DOHH2 (cell line): Measurements from ENCODE around the gene MISP.

Experiments used
- H3F3A ChIP-seq: fragments of 200-600 bp; sonication (generic), shearing (Covaris generic); 2 replicates; pipeline ENCODE4 v1.6.0; 2016; ENCODE audit warnings: antibody characterized with exemption, mild to moderate bottlenecking; ENCODE audit not compliant: control insufficient read depth, insufficient read depth
- H3K27ac ChIP-seq: fragments of 200-600 bp; sonication (generic); 2 replicates; pipeline ENCODE4 v1.5.1; 2014; ENCODE audit warnings: low read depth, mild to moderate bottlenecking, low read length, moderate library complexity
- H3K27me3 ChIP-seq: fragments of 200-600 bp; sonication (generic); 2 replicates; pipeline ENCODE4 v1.6.1; 2014; ENCODE audit warnings: mild to moderate bottlenecking, low read length, mixed read lengths; ENCODE audit not compliant: control insufficient read depth
- H3K36me3 ChIP-seq: fragments of 200-600 bp; sonication (generic); 2 replicates; pipeline ENCODE4 v1.6.1; 2014; ENCODE audit warnings: mild to moderate bottlenecking, low read length, moderate library complexity, mixed read lengths; ENCODE audit not compliant: control insufficient read depth
- H3K4me1 ChIP-seq: fragments of 200-600 bp; sonication (generic); 2 replicates; pipeline ENCODE4 v1.6.1; 2014; ENCODE audit warnings: mild to moderate bottlenecking, low read length, mixed read lengths; ENCODE audit not compliant: control insufficient read depth
- H3K4me2 ChIP-seq: fragments of 200-600 bp; sonication (generic); 2 replicates; pipeline ENCODE4 v1.6.0; 2014; ENCODE audit warnings: mild to moderate bottlenecking, low read length, moderate library complexity
- H3K4me3 ChIP-seq: fragments of 200-600 bp; sonication (generic); 2 replicates; pipeline ENCODE4 v1.5.1; 2014; ENCODE audit warnings: mild to moderate bottlenecking, low read length, mixed read lengths
- H3K79me2 ChIP-seq: fragments of 200-600 bp; sonication (generic); 2 replicates; pipeline ENCODE4 v1.6.1; 2014; ENCODE audit warnings: mild to moderate bottlenecking, low read length, mixed read lengths; ENCODE audit not compliant: control insufficient read depth
- H3K9me2 ChIP-seq: fragments of 200-600 bp; sonication (generic); replicated peaks from 2 replicates; pipeline ENCODE4 v1.6.1; 2014; ENCODE audit warnings: mild to moderate bottlenecking, low read length, mixed read lengths; ENCODE audit not compliant: control insufficient read depth
- H3K9me3 ChIP-seq: fragments of 200-600 bp; sonication (generic); 2 replicates; pipeline ENCODE4 v1.6.1; 2014; ENCODE audit warnings: antibody characterized with exemption, low read length, mixed read lengths; ENCODE audit not compliant: control insufficient read depth, insufficient read depth
- H4K20me1 ChIP-seq: fragments of 200-600 bp; sonication (generic); 2 replicates; pipeline ENCODE4 v1.6.0; 2014; ENCODE audit warnings: low read depth, mild to moderate bottlenecking, antibody characterized with exemption, low read length, moderate library complexity; ENCODE audit not compliant: control insufficient read depth, insufficient read depth
- CTCF ChIP-seq: fragments of 200-600 bp; sonication (generic); IDR thresholded peaks from one replicate; pipeline ENCODE4 v1.5.1; 2014; ENCODE audit warnings: antibody characterized with exemption, mild to moderate bottlenecking, low read depth, low read length; ENCODE audit not compliant: poor library complexity, severe bottlenecking
- EZH2phosphoT487 ChIP-seq: fragments of 200-600 bp; sonication (generic); IDR thresholded peaks from 2 replicates; pipeline ENCODE4 v1.6.1; 2017; ENCODE audit warnings: borderline replicate concordance, mild to moderate bottlenecking, antibody characterized with exemption, low read length, moderate library complexity, mixed read lengths

MISP gene

GRCh38 chr19:789701-790060, 38.8 kb downstream of the MISP start:
- H3K4me1 ChIP-seq, result no peaks in the 10 kb centered on the region
- H3K9me2 ChIP-seq, result no peaks in the 10 kb centered on the region
- no peaks in the 10 kb centered on the region for H3K79me2 ChIP-seq
- H3K4me2 ChIP-seq, result no peak overlapping the region
- H3K36me3 ChIP-seq, result no peaks in the 10 kb centered on the region
- TF ChIP-seq CTCF, result no peak
- TF ChIP-seq EZH2phosphoT487, result no peak
- H3K27me3 ChIP-seq, result no peaks in the 10 kb centered on the region
- H3F3A ChIP-seq, result no peaks in the 10 kb centered on the region
- no peak overlapping the region for H3K4me3 ChIP-seq
- H4K20me1 ChIP-seq, result no peaks in the 10 kb centered on the region
- H3K27ac ChIP-seq, result no peak overlapping the region
- H3K9me3 ChIP-seq, result no peaks in the 10 kb centered on the region

- no peak overlapping the region for H3K4me2 ChIP-seq
- no peak overlapping the region for H3K4me3 ChIP-seq
- H3F3A ChIP-seq, result no peaks in the 10 kb centered on the region
- no peak overlapping the region for H3K27ac ChIP-seq
- no peaks in the 10 kb centered on the region for H3K36me3 ChIP-seq
- peaks cover 2% of the 10 kb centered on the region for H3K4me1 ChIP-seq
- H3K9me3 ChIP-seq, result no peaks in the 10 kb centered on the region
- TF ChIP-seq EZH2phosphoT487, result no peak
- TF ChIP-seq CTCF, result no peak
- H3K9me2 ChIP-seq, result no peaks in the 10 kb centered on the region
- peaks cover 2% of the 10 kb centered on the region for H3K79me2 ChIP-seq
- no peaks in the 10 kb centered on the region for H4K20me1 ChIP-seq
- no peaks in the 10 kb centered on the region for H3K27me3 ChIP-seq
Observed at GRCh38 chr19:791007-791566, 40.2 kb downstream of the MISP start.

- Histone ChIP-seq H3K9me3 (no peaks in the 10 kb centered on the region), H3F3A (no peaks in the 10 kb centered on the region), H3K4me2 (no peak overlapping the region), H3K36me3 (no peaks in the 10 kb centered on the region), H3K27ac (no peak overlapping the region), H4K20me1 (no peaks in the 10 kb centered on the region), H3K9me2 (no peaks in the 10 kb centered on the region), H3K4me1 (peaks cover 7% of the 10 kb centered on the region), H3K79me2 (peaks cover 9% of the 10 kb centered on the region), H3K4me3 (no peak overlapping the region), H3K27me3 (no peaks in the 10 kb centered on the region)
- TF ChIP-seq CTCF (no peak), EZH2phosphoT487 (no peak)
Observed at GRCh38 chr19:791567-792305, 40.8 kb downstream of the MISP start.
